Measurements from ENCODE around the gene ZNF195.
"Not testable (repeated sequence)": the region's sequence is repeated elsewhere in the genome, so short reads cannot be mapped to it uniquely, and the experiment has no call there.

DNA sequence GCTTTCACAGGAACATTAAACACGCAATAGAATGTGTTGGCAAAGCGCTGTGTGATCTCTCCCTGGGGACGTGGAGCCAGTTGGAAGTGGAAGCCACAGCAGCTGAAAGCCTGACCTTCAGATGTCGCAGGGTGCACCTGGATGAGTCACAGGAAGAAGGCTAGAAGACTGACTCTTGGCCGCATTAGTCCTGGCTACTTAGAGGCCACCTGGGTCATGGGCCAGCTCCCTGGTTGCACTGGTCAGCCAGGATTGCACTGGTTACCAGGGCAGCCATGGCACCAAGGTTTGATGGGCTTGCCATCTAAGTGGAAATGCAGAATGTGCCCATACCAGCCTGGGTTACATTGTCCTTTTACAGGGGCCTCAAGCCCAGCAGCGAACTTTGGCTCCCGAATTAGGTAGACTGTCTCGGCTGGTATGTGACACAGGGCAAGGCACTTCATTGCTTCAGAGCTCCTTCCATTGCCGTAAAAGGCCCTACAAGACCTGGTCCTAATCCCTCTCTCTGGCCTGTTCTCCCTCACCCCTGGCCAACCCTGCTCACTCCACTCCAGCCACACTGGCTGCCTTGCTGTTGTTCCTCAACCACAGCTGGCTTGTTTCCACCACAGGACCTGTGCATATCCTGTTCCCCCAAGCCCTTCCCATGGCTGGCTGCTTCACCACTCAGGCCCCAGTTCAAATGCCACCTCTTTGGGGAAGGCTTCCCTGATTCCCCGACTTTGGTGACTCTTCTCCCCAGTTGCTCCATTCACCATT lies 41.5 kb upstream of the ZNF195 start:
- TF ChIP-seq, protein P1, sequence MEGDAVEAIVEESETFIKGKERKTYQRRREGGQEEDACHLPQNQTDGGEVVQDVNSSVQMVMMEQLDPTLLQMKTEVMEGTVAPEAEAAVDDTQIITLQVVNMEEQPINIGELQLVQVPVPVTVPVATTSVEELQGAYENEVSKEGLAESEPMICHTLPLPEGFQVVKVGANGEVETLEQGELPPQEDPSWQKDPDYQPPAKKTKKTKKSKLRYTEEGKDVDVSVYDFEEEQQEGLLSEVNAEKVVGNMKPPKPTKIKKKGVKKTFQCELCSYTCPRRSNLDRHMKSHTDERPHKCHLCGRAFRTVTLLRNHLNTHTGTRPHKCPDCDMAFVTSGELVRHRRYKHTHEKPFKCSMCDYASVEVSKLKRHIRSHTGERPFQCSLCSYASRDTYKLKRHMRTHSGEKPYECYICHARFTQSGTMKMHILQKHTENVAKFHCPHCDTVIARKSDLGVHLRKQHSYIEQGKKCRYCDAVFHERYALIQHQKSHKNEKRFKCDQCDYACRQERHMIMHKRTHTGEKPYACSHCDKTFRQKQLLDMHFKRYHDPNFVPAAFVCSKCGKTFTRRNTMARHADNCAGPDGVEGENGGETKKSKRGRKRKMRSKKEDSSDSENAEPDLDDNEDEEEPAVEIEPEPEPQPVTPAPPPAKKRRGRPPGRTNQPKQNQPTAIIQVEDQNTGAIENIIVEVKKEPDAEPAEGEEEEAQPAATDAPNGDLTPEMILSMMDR (conservative IDR thresholded peaks at IDR 0.05 in 1 of 2, IDR thresholded peaks at IDR 0.05 in 1 of 2; ENCODE audit: extremely low read depth in 1 of 2, insufficient read depth in 1 of 2, low read depth in 1 of 2, low read length in 2 of 2), result not testable (repeated sequence)
- TF ChIP-seq EZH2 (IDR thresholded peaks at IDR 0.05; ENCODE audit: borderline replicate concordance, low read length), result not testable (repeated sequence)
